ENCODE measurements around the gene SCMH1. TPM values are rescaled to one million over a fixed set of nuclear protein-coding genes. Genes with fewer than 3 reads are reported as not detected.
"Not testable (repeated sequence)": the region's sequence is repeated elsewhere in the genome, so short reads cannot be mapped to it uniquely, and the experiment has no call there.

Gene SCMH1
- total RNA-seq, 4 donors from 2014 or later = 17.6 to 48.2 (median 21.8) TPM

- Histone ChIP-seq H3K36me3 (no peaks in the 10 kb centered on the region), H3K27me3 (no peaks in the 10 kb centered on the region), H3K9me3 (no peaks in the 10 kb centered on the region), H3K4me3 (no peak overlapping the region), H3K4me1 (peaks cover 29% of the 10 kb centered on the region), H3K27ac (no peak overlapping the region)
- no peak for TF ChIP-seq POLR2A (IDR thresholded peaks at IDR 0.05)
- no peak for DNase-seq (ENCODE audit: low spot score in 2 of 2)
Measured at GRCh38 chr1:41235893-41236292, 6.2 kb downstream of the SCMH1 start.

- no peaks in the 10 kb centered on the region for H3K27me3 ChIP-seq
- no peak for TF ChIP-seq CTCF (IDR thresholded peaks at IDR 0.05)
- no peak for TF ChIP-seq EP300 (IDR thresholded peaks at IDR 0.05)
- TF ChIP-seq POLR2AphosphoS5 (IDR thresholded peaks at IDR 0.05) = no peak
- no peak for TF ChIP-seq POLR2A (IDR thresholded peaks at IDR 0.05)
- H3K4me1 ChIP-seq = peaks cover 23% of the 10 kb centered on the region
- no peak for DNase-seq (ENCODE audit: low spot score in 2 of 2)
- H3K36me3 ChIP-seq = no peaks in the 10 kb centered on the region
- WGBS = 56% methylated on average over 1 of the region's 1 CpG
- no peak overlapping the region for H3K27ac ChIP-seq
- H3K9me3 ChIP-seq = no peaks in the 10 kb centered on the region
- H3K4me3 ChIP-seq = no peak overlapping the region
Measured at GRCh38 chr1:41233708-41234107, 8.4 kb downstream of the SCMH1 start.

GRCh38 chr1:41232305-41232704 lies 9.8 kb downstream of the SCMH1 start:
- Histone ChIP-seq H3K36me3 (no peaks in the 10 kb centered on the region), H3K27ac (no peak overlapping the region), H3K27me3 (no peaks in the 10 kb centered on the region), H3K4me1 (peaks cover 19% of the 10 kb centered on the region), H3K4me3 (no peak overlapping the region), H3K9me3 (no peaks in the 10 kb centered on the region)
- TF ChIP-seq EP300 (IDR thresholded peaks at IDR 0.05) = no peak
- no peak for TF ChIP-seq POLR2AphosphoS5 (IDR thresholded peaks at IDR 0.05)
- no peak for TF ChIP-seq CTCF (IDR thresholded peaks at IDR 0.05)
- no peak for TF ChIP-seq POLR2A (IDR thresholded peaks at IDR 0.05)
- no peak for DNase-seq (ENCODE audit: low spot score in 2 of 2)
- 44% methylated on average over 3 of the region's 3 CpGs for WGBS

GRCh38 chr1:41230656-41231055 lies 11.4 kb downstream of the SCMH1 start:
- Histone ChIP-seq H3K4me1 (peaks cover 22% of the 10 kb centered on the region), H3K9me3 (no peaks in the 10 kb centered on the region), H3K27me3 (no peaks in the 10 kb centered on the region), H3K36me3 (no peaks in the 10 kb centered on the region), H3K27ac (no peak overlapping the region), H3K4me3 (no peak overlapping the region)
- TF ChIP-seq CTCF (IDR thresholded peaks at IDR 0.05) (no peak), POLR2A (IDR thresholded peaks at IDR 0.05) (no peak), EP300 (IDR thresholded peaks at IDR 0.05) (no peak), POLR2AphosphoS5 (IDR thresholded peaks at IDR 0.05) (no peak)
- DNase-seq (ENCODE audit: low spot score in 2 of 2) = no peak
- WGBS = 81% methylated on average over 2 of the region's 2 CpGs

GRCh38 chr1:41229219-41229618 lies 12.9 kb downstream of the SCMH1 start:
- H3K4me3 ChIP-seq; DNase-seq (ENCODE audit: low spot score in 2 of 2); H3K36me3 ChIP-seq; H3K9me3 ChIP-seq; H3K27ac ChIP-seq; H3K27me3 ChIP-seq: not testable (repeated sequence)
- WGBS = 95% methylated on average over 2 of the region's 2 CpGs
- peaks cover 16% of the 10 kb centered on the region for H3K4me1 ChIP-seq

GRCh38 chr1:41226815-41227434 lies 15.2 kb downstream of the SCMH1 start:
- Histone ChIP-seq H3K36me3 (no peaks in the 10 kb centered on the region), H3K4me1 (peaks cover 8% of the 10 kb centered on the region), H3K27ac (no peak overlapping the region), H3K4me3 (no peak overlapping the region), H3K9me3 (no peaks in the 10 kb centered on the region), H3K27me3 (no peaks in the 10 kb centered on the region)
- TF ChIP-seq EP300 (IDR thresholded peaks at IDR 0.05) (no peak), POLR2AphosphoS5 (IDR thresholded peaks at IDR 0.05) (no peak)
- 58% methylated on average over 3 of the region's 3 CpGs for WGBS
- no peak for DNase-seq (ENCODE audit: low spot score in 2 of 2)

- Histone ChIP-seq H3K4me3 (no peak overlapping the region), H3K27me3 (no peaks in the 10 kb centered on the region), H3K27ac (no peak overlapping the region), H3K9me3 (no peaks in the 10 kb centered on the region), H3K36me3 (no peaks in the 10 kb centered on the region), H3K4me1 (peaks cover 8% of the 10 kb centered on the region)
- no peak for DNase-seq (ENCODE audit: low spot score in 2 of 2)
- 93% methylated on average over 3 of the region's 3 CpGs for WGBS
- TF ChIP-seq CTCF (IDR thresholded peaks at IDR 0.05) = no peak
- TF ChIP-seq EP300 (IDR thresholded peaks at IDR 0.05) = no peak
- TF ChIP-seq POLR2A (IDR thresholded peaks at IDR 0.05) = no peak
- TF ChIP-seq POLR2AphosphoS5 (IDR thresholded peaks at IDR 0.05) = no peak
Measured at GRCh38 chr1:41225495-41225894, 16.6 kb downstream of the SCMH1 start.
